ENCODE data around the gene ANGEL1. TPM values are rescaled to one million over a fixed set of nuclear protein-coding genes. Genes with fewer than 3 reads are reported as not detected.

The ANGEL1 gene
- total RNA-seq, 1 experiment from 2014 or later, result 9.2 TPM

DNA sequence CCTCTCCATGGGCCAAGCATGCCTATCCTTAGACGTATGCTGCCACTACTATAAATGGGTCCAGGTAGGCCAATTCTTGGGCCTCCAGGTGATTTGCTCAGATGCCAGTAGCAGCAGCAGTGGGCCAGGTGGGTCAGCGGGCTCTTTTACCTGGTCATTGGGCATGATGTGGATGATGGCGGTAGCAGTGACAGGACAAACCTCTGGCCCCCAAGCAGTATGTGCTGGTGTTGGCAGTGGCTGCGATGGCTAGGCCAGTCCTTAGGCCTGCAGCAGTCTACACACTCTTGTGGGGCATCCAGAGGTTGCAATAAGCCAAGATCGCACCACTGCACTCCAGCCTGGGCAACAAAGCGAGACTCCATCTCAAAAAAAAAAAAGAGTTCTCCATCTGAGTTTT lies 70.5 kb downstream of the ANGEL1 start:
- Histone ChIP-seq H3K4me1 (ENCODE audit: insufficient read depth, low read length) (no peaks in the 10 kb centered on the region), H3K9me2 (replicated peaks; ENCODE audit: low read length) (no peaks in the 10 kb centered on the region), H3K36me3 (ENCODE audit: low read depth, low read length) (no peaks in the 10 kb centered on the region), H3F3A (ENCODE audit: low read length, unreplicated experiment) (no peaks in the 10 kb centered on the region), H3K4me3 (ENCODE audit: low read length) (no peak overlapping the region), H3K9ac (ENCODE audit: low read length) (no peak overlapping the region), H2AFZ (ENCODE audit: low read length) (no peak overlapping the region), H4K20me1 (ENCODE audit: low read length) (no peaks in the 10 kb centered on the region), H3K9me3 (ENCODE audit: low read length) (peaks cover 14% of the 10 kb centered on the region; the same call in 1 of the 2 replicates), H3K4me2 (ENCODE audit: low read length) (no peak overlapping the region), H3K27me3 (ENCODE audit: low read length) (no peaks in the 10 kb centered on the region; the same call in 1 of the 2 replicates), H3K79me2 (ENCODE audit: low read length) (no peaks in the 10 kb centered on the region), H3K27ac (ENCODE audit: low read length) (no peak overlapping the region)
- intact Hi-C loops (cut with micrococcal nuclease), result no loop called here
- BruUV-seq (replicated peaks), result no TSS peak
- no peak for TF ChIP-seq EZH2phosphoT487 (IDR thresholded peaks at IDR 0.05; ENCODE audit: borderline replicate concordance, low read length)
- TF ChIP-seq CTCF (conservative IDR thresholded peaks at IDR 0.05; ENCODE audit: low read depth, low read length), result no peak
- no peak for TF ChIP-seq EZH2 (IDR thresholded peaks at IDR 0.05; ENCODE audit: low read length, unreplicated experiment)
- ATAC-seq, result no peak
- ChIA-PET CTCF (no interaction called here), POLR2A (ENCODE audit: unreplicated experiment) (no interaction called here)
- no peak for DNase-seq

DNA sequence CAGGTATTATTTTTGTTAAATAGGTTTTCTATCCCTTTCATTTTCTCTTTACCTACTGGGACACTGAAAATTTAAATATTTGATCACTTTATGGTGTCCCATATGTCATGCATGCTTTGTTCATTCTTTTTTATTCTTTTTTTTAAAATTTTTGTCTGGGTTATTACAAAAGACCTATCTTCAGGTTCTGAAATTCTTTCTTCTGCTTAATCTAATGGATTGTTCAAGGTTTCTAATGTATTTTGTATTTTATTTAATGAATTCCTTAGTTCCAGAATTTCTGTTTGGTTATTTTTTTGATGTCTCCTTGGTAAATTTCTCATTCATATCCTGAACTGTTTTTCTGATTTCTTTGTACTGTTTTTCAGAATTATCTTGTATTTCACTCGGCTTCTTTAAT lies 71.6 kb downstream of the ANGEL1 start:
- TF ChIP-seq CTCF (conservative IDR thresholded peaks at IDR 0.05; ENCODE audit: low read depth, low read length) (no peak), EZH2 (IDR thresholded peaks at IDR 0.05; ENCODE audit: low read length, unreplicated experiment) (no peak), EZH2phosphoT487 (IDR thresholded peaks at IDR 0.05; ENCODE audit: borderline replicate concordance, low read length) (no peak)
- Histone ChIP-seq H3K4me2 (ENCODE audit: low read length) (no peak overlapping the region), H3K9ac (ENCODE audit: low read length) (no peak overlapping the region), H3K4me3 (ENCODE audit: low read length) (no peak overlapping the region), H3K9me3 (ENCODE audit: low read length) (peaks cover 14% of the 10 kb centered on the region; the same call in 1 of the 2 replicates), H3K27ac (ENCODE audit: low read length) (no peak overlapping the region), H2AFZ (ENCODE audit: low read length) (no peak overlapping the region), H3K27me3 (ENCODE audit: low read length) (no peaks in the 10 kb centered on the region; the same call in 1 of the 2 replicates), H3F3A (ENCODE audit: low read length, unreplicated experiment) (no peaks in the 10 kb centered on the region), H3K79me2 (ENCODE audit: low read length) (no peaks in the 10 kb centered on the region), H4K20me1 (ENCODE audit: low read length) (no peaks in the 10 kb centered on the region), H3K36me3 (ENCODE audit: low read depth, low read length) (no peaks in the 10 kb centered on the region), H3K9me2 (replicated peaks; ENCODE audit: low read length) (no peaks in the 10 kb centered on the region), H3K4me1 (ENCODE audit: insufficient read depth, low read length) (no peaks in the 10 kb centered on the region)
- BruUV-seq (replicated peaks), result no TSS peak
- CTCF ChIA-PET, result no interaction called here
- intact Hi-C loops (cut with micrococcal nuclease), result no loop called here
- ATAC-seq (no peak), DNase-seq (no peak)
- POLR2A ChIA-PET (ENCODE audit: unreplicated experiment), result no interaction called here

Other genes starting within 250 kb of the ANGEL1 start
- 1.3 and 1.8 TPM in 2 replicates for gene VASH1, start 51.4 kb downstream of the ANGEL1 start, total RNA-seq (2014; rRNA removed)
- not detected in 2 replicates for gene LRRC74A, start 13.5 kb upstream of the ANGEL1 start, total RNA-seq (2014; rRNA removed)
- gene IRF2BPL, start 215.8 kb upstream of the ANGEL1 start, total RNA-seq (2014; rRNA removed), result 113 and 146 TPM in 2 replicates